GM21723 (cell line): ENCODE data around the gene STRN3.
"Not testable (repeated sequence)": the region's sequence is repeated elsewhere in the genome, so short reads cannot be mapped to it uniquely, and the experiment has no call there.

ENCODE experiments used
- ATAC-seq: cut with Tn5 transposase; IDR thresholded peaks from one replicate; pipeline ENCODE4 v1.9.1; 2021; ENCODE audit warnings: mild to moderate bottlenecking, moderate library complexity; ENCODE audit not compliant: unreplicated experiment

The STRN3 gene

GRCh38 chr14:30972882-30973582, 53.1 kb downstream of the STRN3 start:
- no peak for ATAC-seq

GRCh38 chr14:30972036-30972732, 54.0 kb downstream of the STRN3 start:
- not testable (repeated sequence) for ATAC-seq

GRCh38 chr14:30971586-30971985, 54.6 kb downstream of the STRN3 start:
- ATAC-seq, result no peak

- ATAC-seq, result not testable (repeated sequence)
These were observed 56.4 kb downstream of the STRN3 start for GRCh38 chr14:30969796-30970195.

- not testable (repeated sequence) for ATAC-seq
These were observed 58.6 kb downstream of the STRN3 start for GRCh38 chr14:30967364-30968098.

GRCh38 chr14:30966415-30967363, 59.5 kb downstream of the STRN3 start:
- no peak for ATAC-seq

- not testable (repeated sequence) for ATAC-seq
These were observed 60.3 kb downstream of the STRN3 start for GRCh38 chr14:30965861-30966260.

- ATAC-seq, result not testable (repeated sequence)
These were observed 63.6 kb downstream of the STRN3 start for GRCh38 chr14:30962537-30962936.

GRCh38 chr14:30961330-30961729, 64.8 kb downstream of the STRN3 start:
- ATAC-seq, result no peak

GRCh38 chr14:30960216-30960615, 66.0 kb downstream of the STRN3 start:
- ATAC-seq, result no peak

- peak; percentile 58 for ATAC-seq
These were observed 67.4 kb downstream of the STRN3 start for GRCh38 chr14:30958555-30959407.

- ATAC-seq, result no peak
These were observed 68.3 kb downstream of the STRN3 start for GRCh38 chr14:30957813-30958370.

- no peak for ATAC-seq
These were observed 76.5 kb downstream of the STRN3 start for GRCh38 chr14:30949651-30950050.

GRCh38 chr14:30943694-30944093, 82.5 kb downstream of the STRN3 start:
- no peak for ATAC-seq

GRCh38 chr14:30940886-30941285, 85.3 kb downstream of the STRN3 start:
- no peak for ATAC-seq

GRCh38 chr14:30938617-30939016, 87.6 kb downstream of the STRN3 start:
- ATAC-seq, result no peak

GRCh38 chr14:30935445-30935844, 90.7 kb downstream of the STRN3 start:
- no peak for ATAC-seq

- not testable (repeated sequence) for ATAC-seq
These were observed 92.2 kb downstream of the STRN3 start for GRCh38 chr14:30933937-30934336.

- ATAC-seq, result peak; percentile 60
These were observed 97.7 kb downstream of the STRN3 start for GRCh38 chr14:30928462-30928861.
